ENCODE results near the gene ITPRIPL1.
A peak's percentile ranks its signal among the peaks of the same experiment; 100 is the strongest.

Gene ITPRIPL1

GRCh38 chr2:96323849-96324248 is 1.3 kb upstream of the ITPRIPL1 start:
- no peak for DNase-seq (ENCODE audit: low read depth)

DNA sequence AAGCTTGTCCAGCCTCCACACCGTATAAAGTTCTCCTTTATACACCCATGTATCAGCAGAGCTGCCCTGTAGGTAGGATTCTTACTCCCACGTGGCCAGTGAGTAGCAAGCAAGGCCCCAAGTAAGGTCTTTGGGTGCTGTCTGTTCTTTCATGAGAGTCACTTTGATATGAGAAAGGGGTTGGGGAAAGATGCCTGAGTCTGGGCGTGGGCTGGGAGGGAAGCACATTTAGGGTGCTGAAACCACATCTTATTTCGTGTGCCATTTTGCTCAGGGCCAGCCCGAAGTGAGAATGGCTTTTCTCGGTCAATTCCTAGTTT is 436 bp upstream of the ITPRIPL1 start:
- no peak for DNase-seq (ENCODE audit: low read depth)

DNA sequence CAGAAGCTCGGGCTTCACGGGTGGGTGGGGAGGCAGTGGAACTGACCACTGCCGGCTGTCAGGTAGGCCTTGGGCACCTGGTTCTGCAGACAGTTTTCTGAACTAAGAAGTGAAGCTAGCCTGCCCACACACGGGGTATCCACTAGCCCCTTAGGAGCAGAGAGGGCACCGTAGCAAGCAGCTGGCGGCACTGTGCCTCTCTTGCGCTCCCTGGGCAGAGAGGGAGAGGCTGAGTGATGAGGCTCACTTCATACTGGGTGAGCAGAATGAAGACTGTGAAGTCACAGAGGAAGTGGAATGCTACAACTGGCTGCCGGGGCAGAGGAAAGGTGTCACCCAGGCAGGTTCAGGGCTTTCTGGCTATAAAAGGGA is 753 bp downstream of the ITPRIPL1 start:
- DNase-seq (ENCODE audit: low read depth) = no peak

GRCh38 chr2:96326564-96326963 is 1.4 kb downstream of the ITPRIPL1 start:
- no peak for DNase-seq (ENCODE audit: low read depth)

DNA sequence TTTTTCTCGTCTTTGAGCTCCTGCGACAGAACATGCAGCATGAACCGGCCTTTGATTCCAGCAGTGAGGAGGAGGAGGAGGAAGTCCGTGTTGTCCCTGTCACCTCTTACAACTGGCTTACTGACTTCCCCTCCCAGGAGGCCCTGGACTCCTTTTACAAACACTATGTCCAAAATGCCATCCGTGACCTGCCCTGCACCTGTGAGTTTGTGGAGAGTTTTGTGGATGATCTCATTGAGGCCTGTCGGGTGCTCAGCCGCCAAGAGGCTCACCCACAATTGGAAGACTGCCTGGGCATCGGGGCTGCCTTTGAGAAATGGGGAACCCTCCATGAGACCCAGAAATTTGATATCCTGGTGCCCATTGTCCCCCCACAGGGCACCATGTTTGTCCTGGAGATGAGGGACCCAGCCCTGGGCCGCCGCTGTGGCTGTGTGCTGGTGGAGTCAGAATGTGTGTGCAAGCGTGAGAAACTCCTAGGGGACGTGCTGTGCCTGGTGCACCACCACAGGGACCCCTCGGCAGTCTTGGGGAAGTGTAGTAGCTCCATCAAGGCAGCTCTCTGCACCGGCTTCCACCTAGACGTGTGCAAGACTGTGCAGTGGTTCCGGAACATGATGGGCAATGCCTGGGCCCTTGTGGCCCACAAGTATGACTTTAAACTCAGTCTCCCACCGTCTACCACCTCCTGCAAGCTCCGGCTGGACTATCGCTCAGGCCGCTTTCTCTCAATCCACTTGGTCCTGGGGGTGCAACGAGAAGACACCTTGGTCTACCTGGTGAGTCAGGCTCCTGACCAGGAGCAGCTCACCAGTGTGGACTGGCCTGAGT is 2.1 kb downstream of the ITPRIPL1 start:
- no peak for DNase-seq (ENCODE audit: low read depth)

GRCh38 chr2:96329456-96329855 is 4.3 kb downstream of the ITPRIPL1 start:
- DNase-seq (ENCODE audit: low read depth) = peak; percentile 75

DNA sequence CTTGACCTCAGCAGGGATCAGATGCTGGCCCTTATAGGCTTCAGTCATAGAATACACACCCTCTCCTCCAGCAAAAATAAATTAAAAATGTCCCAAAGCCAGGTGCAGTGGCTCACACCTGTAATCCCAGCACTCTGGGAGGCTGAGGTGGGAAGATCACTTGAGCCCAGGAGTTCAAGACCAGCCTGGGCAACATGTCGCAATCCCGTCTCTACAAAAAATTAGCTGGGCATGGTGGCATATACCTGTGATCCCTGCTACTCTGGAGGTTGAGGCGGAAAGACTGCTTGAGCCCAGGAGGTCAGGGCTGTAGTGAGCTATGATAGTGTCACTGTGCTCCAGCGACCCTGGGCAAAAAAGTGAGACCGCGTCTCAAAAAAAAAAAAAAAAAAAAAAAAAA is 4.8 kb downstream of the ITPRIPL1 start:
- no peak for DNase-seq (ENCODE audit: low read depth)

GRCh38 chr2:96330407-96330806 is 5.3 kb downstream of the ITPRIPL1 start:
- DNase-seq (ENCODE audit: low read depth) = peak; percentile 91

GRCh38 chr2:96333708-96334107 is 8.6 kb downstream of the ITPRIPL1 start:
- no peak for DNase-seq (ENCODE audit: low read depth)

GRCh38 chr2:96336104-96336775 is 11.1 kb downstream of the ITPRIPL1 start:
- DNase-seq (ENCODE audit: low read depth) = no peak

- no peak for DNase-seq (ENCODE audit: low read depth)
Measured at GRCh38 chr2:96336873-96337272, 11.8 kb downstream of the ITPRIPL1 start.

DNA sequence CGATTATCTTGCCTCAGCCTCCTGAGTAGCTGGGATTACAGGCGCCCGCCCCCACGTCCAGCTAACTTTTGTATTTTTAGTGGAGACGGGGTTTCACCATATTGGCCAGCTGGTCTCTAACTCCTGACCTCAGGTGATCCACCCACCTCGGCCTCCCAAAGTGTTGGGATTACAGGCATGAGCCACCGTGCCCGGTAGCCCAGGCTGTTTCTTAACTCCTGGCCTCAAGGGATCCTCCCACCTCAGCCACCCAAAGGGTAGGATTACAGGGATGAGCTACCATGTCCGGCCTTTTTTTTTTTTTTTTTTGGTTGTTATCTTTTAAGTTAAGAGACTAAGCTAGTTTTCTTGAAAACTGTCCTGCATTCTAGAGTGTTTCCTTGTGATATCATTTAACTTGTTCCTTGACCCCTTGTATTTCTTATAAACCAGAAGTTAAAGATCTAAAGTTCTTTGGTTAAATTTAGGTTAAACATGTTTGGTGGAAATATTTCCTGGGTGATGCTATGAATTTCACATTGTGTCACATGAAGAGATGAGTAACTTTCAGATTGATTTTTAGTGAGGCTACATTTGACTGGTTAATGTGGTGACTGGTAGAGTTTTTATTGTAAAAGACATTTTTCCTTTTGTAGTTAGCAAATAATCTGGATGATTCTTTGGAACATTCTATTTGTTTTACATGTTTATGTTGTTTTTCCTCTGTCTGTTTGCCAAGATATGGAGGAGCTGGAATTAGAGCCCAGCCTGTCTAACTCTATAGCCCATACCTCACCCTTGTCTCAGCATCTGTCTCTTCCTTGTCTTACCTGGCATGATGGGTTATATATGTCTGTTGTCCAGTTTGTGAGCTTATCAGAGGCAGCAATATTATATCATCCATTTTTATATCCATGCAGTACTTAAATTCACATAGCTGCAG is 15.6 kb downstream of the ITPRIPL1 start:
- DNase-seq (ENCODE audit: low read depth) = peak; percentile 72

DNA sequence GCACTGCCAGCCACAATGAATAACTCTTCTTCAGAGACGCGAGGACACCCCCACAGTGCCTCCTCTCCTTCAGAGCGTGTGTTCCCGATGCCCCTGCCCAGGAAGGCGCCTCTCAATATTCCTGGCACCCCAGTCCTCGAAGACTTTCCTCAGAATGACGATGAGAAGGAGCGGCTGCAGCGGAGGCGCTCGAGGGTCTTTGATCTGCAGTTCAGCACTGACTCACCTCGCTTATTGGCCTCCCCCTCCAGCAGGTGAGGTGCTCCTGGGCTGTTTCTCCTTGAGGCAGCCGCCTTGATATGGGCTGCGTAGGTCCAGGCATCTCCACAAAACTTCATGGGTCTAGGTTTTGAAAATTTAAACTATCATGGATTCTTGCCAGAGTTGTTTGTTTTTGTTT is 16.5 kb downstream of the ITPRIPL1 start:
- DNase-seq (ENCODE audit: low read depth) = peak; percentile 40

- peak; percentile 90 for DNase-seq (ENCODE audit: low read depth)
Measured at GRCh38 chr2:96342085-96342484, 17.0 kb downstream of the ITPRIPL1 start.

DNA sequence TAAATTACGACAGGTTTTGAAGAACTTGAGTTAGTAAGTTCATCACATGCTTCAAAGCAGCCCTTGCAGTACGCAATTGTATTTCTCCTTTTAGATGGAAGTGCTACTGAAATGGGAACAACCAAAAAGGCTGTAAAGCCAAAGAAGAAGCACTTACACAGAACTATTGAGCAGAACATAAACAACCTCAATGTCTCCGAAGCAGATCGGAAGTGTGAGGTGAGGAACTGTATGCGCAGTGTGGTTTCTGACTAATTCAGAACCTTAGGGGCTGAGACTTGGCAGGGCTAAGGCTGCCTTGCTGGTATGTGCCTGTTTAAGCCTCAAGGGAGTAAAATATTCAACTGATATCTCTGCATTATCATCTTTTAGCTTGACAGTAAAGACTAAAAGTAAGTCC is 18.9 kb downstream of the ITPRIPL1 start:
- peak; percentile 80 for DNase-seq (ENCODE audit: low read depth)

GRCh38 chr2:96345438-96345837 is 20.3 kb downstream of the ITPRIPL1 start:
- peak; percentile 25 for DNase-seq (ENCODE audit: low read depth)

DNA sequence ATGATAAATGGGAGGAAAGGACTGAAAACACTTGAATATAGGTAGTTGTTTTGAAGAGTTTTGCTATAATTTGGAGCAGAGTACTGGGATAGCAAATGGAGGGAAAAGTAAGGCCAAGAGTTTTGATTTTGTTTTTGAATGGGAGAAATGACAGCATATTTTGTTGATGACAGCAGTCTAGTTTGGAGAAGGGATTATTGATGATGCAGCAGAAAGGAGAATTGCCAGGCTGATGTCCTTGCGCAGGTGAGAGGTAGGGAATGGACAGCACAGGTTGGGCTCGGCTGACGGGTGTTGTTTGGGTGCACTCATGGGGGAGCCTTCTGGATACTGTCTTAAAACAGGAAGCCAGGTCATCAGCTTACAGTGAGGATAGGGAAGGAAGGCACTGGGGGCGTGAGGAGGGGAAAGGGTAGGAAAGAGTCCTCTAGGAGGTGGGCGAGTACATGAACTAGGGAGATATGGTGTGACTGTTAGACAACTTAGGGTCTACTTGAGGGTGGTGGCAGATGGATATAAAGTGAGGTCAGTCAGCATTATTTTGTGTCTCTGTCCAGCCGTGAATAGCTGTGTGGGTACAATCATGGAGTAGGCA is 20.8 kb downstream of the ITPRIPL1 start:
- no peak for DNase-seq (ENCODE audit: low read depth)

GRCh38 chr2:96347395-96347794 is 22.3 kb downstream of the ITPRIPL1 start:
- no peak for DNase-seq (ENCODE audit: low read depth)

DNA sequence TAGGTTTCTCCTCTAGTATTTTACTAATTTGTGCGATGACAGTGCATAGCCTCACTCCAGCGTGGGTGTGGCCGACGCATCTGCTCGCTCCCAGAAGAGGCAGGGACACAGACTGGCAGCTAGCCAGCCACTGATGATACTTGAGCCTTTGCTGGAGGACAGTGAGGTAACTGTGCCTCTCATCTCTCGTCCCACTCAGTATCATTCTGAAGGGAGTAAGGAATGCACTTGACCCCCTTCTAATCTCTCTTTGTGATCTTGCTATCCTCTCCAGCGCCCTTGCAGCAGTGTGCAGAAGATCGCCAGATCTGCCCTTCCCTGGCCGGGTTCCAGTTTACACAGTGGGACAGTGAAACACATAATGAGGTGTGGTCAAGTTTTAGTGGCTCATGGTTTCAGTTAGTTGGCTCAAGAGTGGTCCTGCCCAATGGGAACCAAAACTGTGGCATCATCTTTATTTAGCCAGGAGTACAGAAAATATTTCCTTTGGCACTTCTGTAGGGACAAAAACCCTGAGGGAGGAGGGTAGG is 28.0 kb downstream of the ITPRIPL1 start:
- DNase-seq (ENCODE audit: low read depth) = no peak

DNA sequence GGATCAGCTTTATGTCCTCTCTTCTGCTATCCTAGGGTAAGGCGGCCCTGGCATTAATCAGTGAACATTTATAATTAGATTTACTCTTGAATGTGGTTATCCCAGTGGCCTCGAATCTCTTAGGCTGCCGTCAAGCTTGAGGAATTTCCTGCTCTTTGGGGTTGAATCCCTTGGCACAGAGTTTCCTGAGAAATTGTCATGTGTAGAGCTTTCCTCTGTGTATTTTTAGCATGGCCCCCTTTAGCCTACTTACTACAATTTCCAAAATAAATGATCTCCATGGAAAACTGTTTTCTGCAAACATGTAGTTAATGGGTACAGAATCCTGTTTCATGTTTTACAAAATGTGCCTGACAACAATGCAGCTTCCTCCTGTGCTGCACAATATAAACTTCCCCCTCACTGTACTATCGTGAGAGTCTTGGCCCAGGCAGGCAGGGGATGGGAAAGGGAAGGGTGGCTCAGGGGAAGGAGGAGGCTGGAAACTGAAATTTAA is 28.5 kb downstream of the ITPRIPL1 start:
- DNase-seq (ENCODE audit: low read depth) = no peak

- DNase-seq (ENCODE audit: low read depth) = no peak
Measured at GRCh38 chr2:96354492-96354891, 29.4 kb downstream of the ITPRIPL1 start.

- no peak for DNase-seq (ENCODE audit: low read depth)
Measured at GRCh38 chr2:96356889-96357288, 31.8 kb downstream of the ITPRIPL1 start.

Measured in amniotic epithelial cell (primary cell).